Fibroblast of lung (primary cell): ENCODE data around the gene EPHA5. TPM values are rescaled to one million over a fixed set of nuclear protein-coding genes. Genes with fewer than 3 reads are reported as not detected.

Experiments used
- DNase-seq, 2 donors: peaks; one replicate each; pipeline versions ENCODE4 v3.0.0 to v3.0.0-alpha.2; 2010; ENCODE audit warnings: low read depth in 2 of 2
- H2AFZ ChIP-seq: 2 replicates; pipeline ENCODE4 v1.5.1; 2012; ENCODE audit warnings: low read length, control low read depth, inconsistent platforms
- H3K27ac ChIP-seq: 2 replicates; pipeline ENCODE4 v1.5.1; 2011; ENCODE audit warnings: low read length, control low read depth; ENCODE audit not compliant: insufficient read depth
- H3K27me3 ChIP-seq: 2 replicates; pipeline ENCODE4 v1.5.1; 2011; ENCODE audit warnings: mild to moderate bottlenecking, low read length; ENCODE audit not compliant: control insufficient read depth, insufficient read depth
- H3K36me3 ChIP-seq: 2 replicates; pipeline ENCODE4 v1.5.1; 2011; ENCODE audit warnings: low read length; ENCODE audit not compliant: control insufficient read depth, insufficient read depth
- H3K4me1 ChIP-seq: 2 replicates; pipeline ENCODE4 v1.5.1; 2011; ENCODE audit warnings: low read length; ENCODE audit not compliant: control insufficient read depth, insufficient read depth; ENCODE audit errors: extremely low read depth
- H3K4me2 ChIP-seq: 2 replicates; pipeline ENCODE4 v1.5.1; 2011; ENCODE audit warnings: low read length, control low read depth; ENCODE audit not compliant: insufficient read depth; ENCODE audit errors: extremely low read depth
- H3K4me3 ChIP-seq, 4 experiments: fragments of 200-600 bp in 1 of 4; sonication (generic) in 1 of 4; replicated peaks in 1 of 4; 2 replicates each; pipeline ENCODE4 v1.5.1; 2011 to 2016; ENCODE audit warnings: low read length in 4 of 4, low read depth in 3 of 4, mild to moderate bottlenecking in 3 of 4, control low read depth in 2 of 4, inconsistent platforms in 1 of 4, mixed read lengths in 1 of 4; ENCODE audit not compliant: insufficient read depth in 1 of 4; ENCODE audit errors: control extremely low read depth in 1 of 4
- H3K79me2 ChIP-seq: 2 replicates; pipeline ENCODE4 v1.5.1; 2012; ENCODE audit warnings: mild to moderate bottlenecking, low read length, inconsistent platforms; ENCODE audit not compliant: control insufficient read depth, insufficient read depth
- H3K9ac ChIP-seq: 2 replicates; pipeline ENCODE4 v1.5.1; 2011; ENCODE audit warnings: mild to moderate bottlenecking, low read length, control low read depth; ENCODE audit not compliant: insufficient read depth
- H3K9me3 ChIP-seq: 2 replicates; pipeline ENCODE4 v1.5.1; 2012; ENCODE audit warnings: low read depth, low read length; ENCODE audit not compliant: control insufficient read depth, insufficient read depth
- H4K20me1 ChIP-seq: 2 replicates; pipeline ENCODE4 v1.5.1; 2011; ENCODE audit warnings: low read length; ENCODE audit not compliant: control insufficient read depth, insufficient read depth; ENCODE audit errors: extremely low read depth
- CTCF ChIP-seq, 2 donors: IDR thresholded peaks in 1 of 2; conservative IDR thresholded peaks in 1 of 2; 1 replicate in 1 of 2; 2 replicates in 1 of 2; pipeline ENCODE4 v1.5.1; 2011 to 2012; ENCODE audit warnings: low read length in 2 of 2, control low read depth in 1 of 2, inconsistent platforms in 1 of 2, low read depth in 1 of 2, mild to moderate bottlenecking in 1 of 2
- EZH2 ChIP-seq: IDR thresholded peaks from 2 replicates; pipeline ENCODE4 v1.5.1; 2012; ENCODE audit warnings: low read length, control low read depth, mild to moderate bottlenecking; ENCODE audit errors: missing control alignments
- polyA plus RNA-seq, 2 donors: library from polyadenylated mRNA; depleted of rRNA in 1 of 2; stranded (reverse) in 1 of 2; unstranded in 1 of 2; fragments of >200 nt; gene quantifications; 2 replicates each; pipeline ENCODE4 v1.2.1, GENCODE V29; 2011 to 2012; ENCODE audit warnings: missing spikeins in 1 of 2
- total RNA-seq: library from RNA; depleted of rRNA; stranded (reverse); fragments of >200 nt; gene quantifications from 2 replicates; pipeline ENCODE4 v1.2.1, GENCODE V29; 2014

EPHA5 gene
- total and polyA plus RNA-seq, 2 donors (not counting 1 experiment from before 2014, with no cell fraction given): under 0.01 to 0.16 TPM

- Histone ChIP-seq H3K27ac (no peak overlapping the region), H3K36me3 (no peaks in the 10 kb centered on the region), H3K9me3 (no peaks in the 10 kb centered on the region), H4K20me1 (no peaks in the 10 kb centered on the region), H3K4me3 (no peak overlapping the region), H3K4me2 (no peak overlapping the region), H2AFZ (no peak overlapping the region), H3K79me2 (no peaks in the 10 kb centered on the region), H3K27me3 (no peaks in the 10 kb centered on the region), H3K4me1 (no peaks in the 10 kb centered on the region), H3K9ac (no peak overlapping the region)
- TF ChIP-seq CTCF (conservative IDR thresholded peaks at IDR 0.05 in 1 of 2, IDR thresholded peaks at IDR 0.05 in 1 of 2; ENCODE audit: low read depth in 1 of 2, low read length in 2 of 2): no peak
- no peak for TF ChIP-seq EZH2
- DNase-seq: no peak
These were observed 203.1 kb downstream of the EPHA5 start for GRCh38 chr4:65467068-65467680.

- H3K9ac ChIP-seq: no peak overlapping the region
- no peak overlapping the region for H2AFZ ChIP-seq
These were observed 208.5 kb downstream of the EPHA5 start for GRCh38 chr4:65461781-65462180.

GRCh38 chr4:65457011-65457410 lies 213.3 kb downstream of the EPHA5 start:
- Histone ChIP-seq H3K79me2 (no peaks in the 10 kb centered on the region), H3K4me3 (no peak overlapping the region), H3K9ac (no peak overlapping the region), H3K36me3 (no peaks in the 10 kb centered on the region), H2AFZ (no peak overlapping the region), H3K9me3 (no peaks in the 10 kb centered on the region), H3K4me1 (no peaks in the 10 kb centered on the region), H3K27me3 (no peaks in the 10 kb centered on the region), H4K20me1 (no peaks in the 10 kb centered on the region), H3K27ac (no peak overlapping the region), H3K4me2 (no peak overlapping the region)
- no peak for TF ChIP-seq CTCF (conservative IDR thresholded peaks at IDR 0.05 in 1 of 2, IDR thresholded peaks at IDR 0.05 in 1 of 2; ENCODE audit: low read depth in 1 of 2, low read length in 2 of 2)
- TF ChIP-seq EZH2: no peak
- no peak for DNase-seq

More at GRCh38 chr4:65461781-65462180, 208.5 kb downstream of the EPHA5 start:
- H3K4me1 ChIP-seq: no peaks in the 10 kb centered on the region
- H3K4me2 ChIP-seq: no peak overlapping the region
- no peak overlapping the region for H3K4me3 ChIP-seq
- no peak for DNase-seq
- no peaks in the 10 kb centered on the region for H3K79me2 ChIP-seq
- no peaks in the 10 kb centered on the region for H3K27me3 ChIP-seq
- H4K20me1 ChIP-seq: no peaks in the 10 kb centered on the region
- TF ChIP-seq EZH2: no peak
- TF ChIP-seq CTCF (conservative IDR thresholded peaks at IDR 0.05 in 1 of 2, IDR thresholded peaks at IDR 0.05 in 1 of 2; ENCODE audit: low read depth in 1 of 2, low read length in 2 of 2): no peak
- no peak overlapping the region for H3K27ac ChIP-seq
- H3K9me3 ChIP-seq: no peaks in the 10 kb centered on the region
- H3K36me3 ChIP-seq: no peaks in the 10 kb centered on the region
